Motor neuron (in vitro differentiated cells): ENCODE data around the gene NRL. TPM values are rescaled to one million over a fixed set of nuclear protein-coding genes. Genes with fewer than 3 reads are reported as not detected.

Experiments used
- total RNA-seq, 8 experiments: library from RNA; unstranded; fragments of 300-600 nt; gene quantifications; 2 replicates each; pipeline versions ENCODE4 v1.2.3 to v1.2.4, GENCODE V29; 2022

The NRL gene
- total RNA-seq, 8 experiments from 2014 or later = 1.1 to 2.6 (median 2.1) TPM

Other genes starting within 250 kb of the NRL start
- 10 to 100 TPM in 4 of 8 experiments, 1 to 10 TPM in 4; 3.3 to 91.0 (median 12.7) TPM for gene DHRS4, start 161.2 kb downstream of the NRL start, total RNA-seq
- 10 to 100 TPM in 3 of 8 experiments, 1 to 10 TPM in 5; 2.2 to 38.3 (median 7.0) TPM for gene DHRS4L2, start 126.0 kb downstream of the NRL start, total RNA-seq
- 10 to 100 TPM in 6 of 8 experiments, 1 to 10 TPM in 2; 3.7 to 44.7 (median 25.6) TPM for gene CARMIL3, start 62.9 kb downstream of the NRL start, total RNA-seq
- 1 to 10 TPM in 4 of 8 experiments, under 1 TPM in 4; 0.54 to 3.3 (median 1.2) TPM for gene CPNE6, start 43.4 kb downstream of the NRL start, total RNA-seq
- gene PCK2, start 20.6 kb downstream of the NRL start, total RNA-seq = 10 to 100 TPM in 7 of 8 experiments, 1 to 10 TPM in 1; 7.6 to 66.5 (median 33.2) TPM
- gene DCAF11, start 172 bp downstream of the NRL start, total RNA-seq = 10 to 100 TPM; 43.1 to 80.7 (median 52.6) TPM
- gene FITM1, start 15.7 kb upstream of the NRL start, total RNA-seq = 1 to 10 TPM in 2 of 8 experiments, under 1 TPM in 5, not detected in 1; 0.27 to 2.2 (median 0.83) TPM
- gene PSME1, start 21.2 kb upstream of the NRL start, total RNA-seq = 100 to 1,000 TPM in 4 of 8 experiments, 10 to 100 TPM in 4; 40.1 to 318 (median 102) TPM
- gene EMC9, start 26.6 kb upstream of the NRL start, total RNA-seq = 10 to 100 TPM; 16.7 to 41.2 (median 26.0) TPM
- gene PSME2, start 31.7 kb upstream of the NRL start, total RNA-seq = 100 to 1,000 TPM in 5 of 8 experiments, 10 to 100 TPM in 3; 77.2 to 504 (median 129) TPM
- gene RNF31, start 32.5 kb upstream of the NRL start, total RNA-seq = 10 to 100 TPM; 35.0 to 79.5 (median 46.3) TPM
- 100 to 1,000 TPM in 2 of 8 experiments, 10 to 100 TPM in 4, 1 to 10 TPM in 2; 6.6 to 151 (median 34.7) TPM for gene IRF9, start 46.3 kb upstream of the NRL start, total RNA-seq
- 10 to 100 TPM in 6 of 8 experiments, 1 to 10 TPM in 2; 2.6 to 41.2 (median 23.5) TPM for gene REC8, start 57.1 kb upstream of the NRL start, total RNA-seq
- 10 to 100 TPM; 17.4 to 90.0 (median 39.8) TPM for gene IPO4, start 73.9 kb upstream of the NRL start, total RNA-seq
- gene TM9SF1, start 80.5 kb upstream of the NRL start, total RNA-seq = 10 to 100 TPM; 17.6 to 53.1 (median 30.8) TPM
- gene TSSK4, start 90.7 kb upstream of the NRL start, total RNA-seq = 10 to 100 TPM in 1 of 8 experiments, 1 to 10 TPM in 7; 1.8 to 10.1 (median 3.4) TPM
- gene CHMP4A, start 98.5 kb upstream of the NRL start, total RNA-seq = 10 to 100 TPM; 48.4 to 76.0 (median 55.8) TPM
- 10 to 100 TPM; 12.1 to 38.8 (median 27.0) TPM for gene MDP1, start 101.1 kb upstream of the NRL start, total RNA-seq
- gene NEDD8, start 117.4 kb upstream of the NRL start, total RNA-seq = 100 to 1,000 TPM; 180 to 362 (median 267) TPM
- 10 to 100 TPM; 46.7 to 87.8 (median 69.0) TPM for gene GMPR2, start 118.0 kb upstream of the NRL start, total RNA-seq
- 10 to 100 TPM; 33.4 to 54.3 (median 44.4) TPM for gene TINF2, start 127.7 kb upstream of the NRL start, total RNA-seq
- gene TGM1, start 148.2 kb upstream of the NRL start, total RNA-seq = 1 to 10 TPM in 7 of 8 experiments, under 1 TPM in 1; 0.92 to 4.7 (median 2.1) TPM
- 10 to 100 TPM; 13.3 to 28.0 (median 19.6) TPM for gene RABGGTA, start 156.6 kb upstream of the NRL start, total RNA-seq
- 10 to 100 TPM; 11.4 to 26.5 (median 16.4) TPM for gene DHRS1, start 184.8 kb upstream of the NRL start, total RNA-seq
- 10 to 100 TPM; 13.5 to 32.8 (median 16.6) TPM for gene NOP9, start 184.9 kb upstream of the NRL start, total RNA-seq
- 1 to 10 TPM in 1 of 8 experiments, under 1 TPM in 2, not detected in 5; 0.32 to 1.6 (median 0.40) TPM for gene CIDEB, start 193.0 kb upstream of the NRL start, total RNA-seq
- gene LTB4R2, start 195.2 kb upstream of the NRL start, total RNA-seq = 10 to 100 TPM in 1 of 8 experiments, 1 to 10 TPM in 7; 1.3 to 14.6 (median 2.3) TPM
- gene LTB4R, start 196.6 kb upstream of the NRL start, total RNA-seq = 10 to 100 TPM in 1 of 8 experiments, 1 to 10 TPM in 6, under 1 TPM in 1; 0.92 to 13.6 (median 2.1) TPM
- 1 to 10 TPM in 4 of 8 experiments, under 1 TPM in 4; 0.43 to 3.7 (median 1.2) TPM for gene ADCY4, start 220.1 kb upstream of the NRL start, total RNA-seq
- gene RIPK3, start 225.0 kb upstream of the NRL start, total RNA-seq = 1 to 10 TPM in 3 of 8 experiments, under 1 TPM in 2, not detected in 3; 0.29 to 7.9 (median 1.3) TPM